Ishikawa (cell line): Measurements from ENCODE around the gene ITPR2.

ENCODE experiments used
- CREB1 ChIP-seq: IDR thresholded peaks from 2 replicates; pipeline ENCODE4 v1.6.1; 2012; ENCODE audit warnings: low read depth
- EP300 ChIP-seq: IDR thresholded peaks from 2 replicates; pipeline ENCODE4 v1.6.1; 2012; ENCODE audit warnings: borderline replicate concordance
- TAF1 ChIP-seq: IDR thresholded peaks from 2 replicates; pipeline ENCODE4 v1.6.1; 2012; ENCODE audit warnings: low read depth, mild to moderate bottlenecking
- YY1 ChIP-seq: IDR thresholded peaks from 2 replicates; pipeline ENCODE4 v1.6.1; 2012; ENCODE audit warnings: low read depth
- TF ChIP-seq, protein P1 (sequence below): IDR thresholded peaks from 2 replicates; pipeline ENCODE4 v1.6.1; 2012

DNA sequence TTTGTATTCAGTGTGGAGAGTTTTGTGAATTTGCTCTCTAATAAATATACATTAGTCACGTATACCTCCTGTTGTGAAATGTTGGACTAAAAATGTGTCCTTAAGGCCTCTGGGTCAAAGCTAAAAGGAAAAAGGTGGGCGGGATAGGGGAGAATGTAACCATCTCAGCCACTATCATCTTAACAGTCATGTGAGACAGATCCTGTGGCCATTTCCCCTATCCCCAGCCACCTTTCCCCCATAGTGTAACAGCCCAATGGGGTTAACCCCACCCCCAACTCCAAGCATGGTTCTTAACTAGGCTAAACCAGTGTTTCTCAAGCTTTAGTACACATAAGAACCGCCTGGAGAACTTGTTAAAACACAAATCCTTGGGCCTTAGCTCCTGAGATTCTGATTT lies 6.5 kb upstream of the ITPR2 start:
- TF ChIP-seq, protein P1, sequence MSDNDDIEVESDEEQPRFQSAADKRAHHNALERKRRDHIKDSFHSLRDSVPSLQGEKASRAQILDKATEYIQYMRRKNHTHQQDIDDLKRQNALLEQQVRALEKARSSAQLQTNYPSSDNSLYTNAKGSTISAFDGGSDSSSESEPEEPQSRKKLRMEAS = no peak
- TF ChIP-seq EP300 (no peak), YY1 (no peak), TAF1 (no peak), CREB1 (no peak)
